H1 (cell line): ENCODE results near the gene DPY19L1. TPM values are rescaled to one million over a fixed set of nuclear protein-coding genes. Genes with fewer than 3 reads are reported as not detected.

Experiments
- CTCF ChIA-PET: fragments of 300-600 bp; sonication (Branson Sonifier 250); formaldehyde crosslinking; loops from one replicate; lab custom pipeline; 2021; ENCODE audit not compliant: partially characterized antibody; lab: Charles Lee
- POLR2A ChIA-PET: fragments of 300-600 bp; sonication (Branson Sonifier 250); formaldehyde crosslinking; loops from one replicate; lab custom pipeline; 2021; ENCODE audit warnings: inconsistent platforms; ENCODE audit not compliant: partially characterized antibody; lab: Charles Lee
- DNase-seq, 2 experiments: peaks; one replicate each; pipeline versions ENCODE4 v3.0.0 to v3.0.0-alpha.2; 2010 to 2022; ENCODE audit warnings: low spot score in 2 of 2, low read depth in 1 of 2, mixed read lengths in 1 of 2
- FAIRE-seq: peaks from 2 replicates; lab custom pipeline; 2011; peaks lifted over from hg19 to GRCh38; lab: Jason Lieb, UNC
- H2AFZ ChIP-seq: 2 replicates; pipeline ENCODE4 v1.8.1; 2012; ENCODE audit warnings: low read length, inconsistent platforms
- H2AK5ac ChIP-seq: 2 replicates; pipeline ENCODE4 v1.6.1; 2013; ENCODE audit warnings: low read depth, low read length
- H2BK120ac ChIP-seq: replicated peaks from 2 replicates; pipeline ENCODE3; 2013; ENCODE audit warnings: low read depth, low read length, inconsistent platforms
- H2BK12ac ChIP-seq: 2 replicates; pipeline ENCODE4 v1.6.1; 2013; ENCODE audit warnings: low read depth, low read length
- H2BK15ac ChIP-seq: 2 replicates; pipeline ENCODE4 v1.6.1; 2013; ENCODE audit warnings: low read length
- H2BK20ac ChIP-seq: 2 replicates; pipeline ENCODE4 v1.6.1; 2013; ENCODE audit warnings: low read length
- H2BK5ac ChIP-seq: 2 replicates; pipeline ENCODE4 v1.6.1; 2013; ENCODE audit warnings: low read depth, low read length
- H3K14ac ChIP-seq: 2 replicates; pipeline ENCODE4 v1.6.1; 2013; ENCODE audit warnings: inconsistent platforms; ENCODE audit not compliant: insufficient read length
- H3K18ac ChIP-seq: 2 replicates; pipeline ENCODE4 v1.6.1; 2013; ENCODE audit warnings: low read length; ENCODE audit errors: extremely low read depth
- H3K23ac ChIP-seq: 2 replicates; pipeline ENCODE4 v1.6.1; 2013; ENCODE audit warnings: inconsistent platforms; ENCODE audit not compliant: insufficient read length
- H3K23me2 ChIP-seq: 2 replicates; pipeline ENCODE4 v1.6.1; 2013; ENCODE audit warnings: low read depth, low read length
- H3K27ac ChIP-seq: 2 replicates; pipeline ENCODE4 v1.6.1; 2011; ENCODE audit warnings: low read depth, low read length, inconsistent platforms
- H3K27me3 ChIP-seq, 4 experiments: replicated peaks in 1 of 4; 1 replicate in 1 of 4; 2 replicates in 3 of 4; pipeline versions ENCODE4 v1.6.1 to v1.8.1; 2011 to 2013; ENCODE audit warnings: low read length in 3 of 4, mild to moderate bottlenecking in 3 of 4, inconsistent platforms in 2 of 4, mixed read lengths in 2 of 4, moderate library complexity in 1 of 4; ENCODE audit not compliant: control insufficient read depth in 3 of 4, insufficient read depth in 3 of 4; ENCODE audit errors: extremely low read depth in 1 of 4
- H3K36me3 ChIP-seq, 4 experiments: 2 replicates each; pipeline versions ENCODE4 v1.6.1 to v1.8.1; 2011 to 2013; ENCODE audit warnings: mild to moderate bottlenecking in 4 of 4, low read length in 3 of 4, moderate library complexity in 2 of 4, control low read depth in 1 of 4, inconsistent platforms in 1 of 4; ENCODE audit not compliant: insufficient read depth in 4 of 4, control insufficient read depth in 2 of 4
- H3K4ac ChIP-seq: replicated peaks from 2 replicates; pipeline ENCODE3; 2013; ENCODE audit warnings: low read length, low read depth, mixed read lengths, inconsistent platforms; ENCODE audit not compliant: insufficient read length
- H3K4me1 ChIP-seq, 4 experiments: replicated peaks in 1 of 4; 1 replicate in 1 of 4; 2 replicates in 3 of 4; pipeline versions ENCODE4 v1.6.1 to v1.8.1; 2011 to 2013; ENCODE audit warnings: low read length in 3 of 4, inconsistent platforms in 2 of 4, mixed read lengths in 1 of 4; ENCODE audit not compliant: insufficient read depth in 4 of 4, control insufficient read depth in 3 of 4
- H3K4me2 ChIP-seq, 2 experiments: 2 replicates each; pipeline versions ENCODE4 v1.6.1 to v1.8.1; 2011 to 2013; ENCODE audit warnings: low read depth in 2 of 2, low read length in 2 of 2, control low read depth in 1 of 2, inconsistent platforms in 1 of 2, mild to moderate bottlenecking in 1 of 2; ENCODE audit not compliant: insufficient read depth in 1 of 2
- H3K4me3 ChIP-seq, 4 experiments: fragments of 200-600, 300-600 bp in 1 of 4; sonication (generic), shearing (Covaris generic), sonication (Bioruptor Twin) in 1 of 4; 2 replicates each; pipeline versions ENCODE4 v1.5.1 to v1.8.1; 2011 to 2016; ENCODE audit warnings: low read length in 4 of 4, low read depth in 3 of 4, control low read depth in 2 of 4, inconsistent platforms in 2 of 4, mild to moderate bottlenecking in 2 of 4, mixed read lengths in 1 of 4, moderate library complexity in 1 of 4; ENCODE audit not compliant: insufficient read depth in 2 of 4; ENCODE audit errors: extremely low read depth in 1 of 4
- H3K56ac ChIP-seq: replicated peaks from 2 replicates; pipeline ENCODE3; 2013; ENCODE audit warnings: low read depth, mild to moderate bottlenecking, mixed read lengths, low read length, inconsistent platforms; ENCODE audit not compliant: insufficient read length
- H3K79me1 ChIP-seq: 2 replicates; pipeline ENCODE4 v1.6.1; 2013; ENCODE audit warnings: low read depth, low read length, control low read depth
- H3K79me2 ChIP-seq, 2 experiments: 2 replicates each; pipeline versions ENCODE4 v1.6.1 to v1.8.1; 2012 to 2013; ENCODE audit warnings: low read length in 2 of 2, mild to moderate bottlenecking in 2 of 2, inconsistent platforms in 1 of 2; ENCODE audit not compliant: insufficient read depth in 2 of 2, control insufficient read depth in 1 of 2
- H3K9ac ChIP-seq, 4 experiments: replicated peaks in 1 of 4; 1 replicate in 1 of 4; 2 replicates in 3 of 4; pipeline versions ENCODE4 v1.6.1 to v1.8.1; 2011 to 2013; ENCODE audit warnings: low read depth in 3 of 4, low read length in 3 of 4, control low read depth in 2 of 4, mild to moderate bottlenecking in 2 of 4, moderate library complexity in 2 of 4, inconsistent platforms in 1 of 4; ENCODE audit errors: extremely low read depth in 1 of 4
- H3K9me3 ChIP-seq, 2 experiments: 2 replicates each; pipeline versions ENCODE4 v1.6.1 to v1.8.1; 2012 to 2013; ENCODE audit warnings: mild to moderate bottlenecking in 2 of 2, moderate library complexity in 2 of 2, control low read depth in 1 of 2, inconsistent platforms in 1 of 2, low read depth in 1 of 2, low read length in 1 of 2, mixed read lengths in 1 of 2; ENCODE audit not compliant: insufficient read depth in 2 of 2
- H4K20me1 ChIP-seq, 2 experiments: replicated peaks in 1 of 2; 2 replicates each; pipeline versions ENCODE3 to v1.8.1; 2011 to 2013; ENCODE audit warnings: inconsistent platforms in 2 of 2, low read length in 2 of 2, mild to moderate bottlenecking in 1 of 2; ENCODE audit not compliant: insufficient read depth in 2 of 2, control insufficient read depth in 1 of 2
- H4K5ac ChIP-seq: 2 replicates; pipeline ENCODE4 v1.6.1; 2013; ENCODE audit warnings: low read length, low read depth, mixed read lengths, inconsistent platforms; ENCODE audit not compliant: insufficient read length
- H4K8ac ChIP-seq: 2 replicates; pipeline ENCODE4 v1.8.0; 2013; ENCODE audit warnings: mild to moderate bottlenecking, moderate library complexity, low read length, inconsistent platforms; ENCODE audit not compliant: insufficient read depth; ENCODE audit errors: extremely low read depth
- H4K91ac ChIP-seq: replicated peaks from 2 replicates; pipeline ENCODE3; 2013; ENCODE audit warnings: low read length, mixed read lengths, inconsistent platforms; ENCODE audit not compliant: insufficient read length
- CREB1 ChIP-seq: IDR thresholded peaks from 2 replicates; pipeline ENCODE4 v1.6.1; 2012; ENCODE audit warnings: inconsistent platforms
- CTBP2 ChIP-seq: IDR thresholded peaks from 2 replicates; pipeline ENCODE4 v1.7.0; 2011; ENCODE audit warnings: borderline replicate concordance, mild to moderate bottlenecking, moderate library complexity, mixed read lengths, low read length; ENCODE audit not compliant: insufficient read depth, insufficient read length
- HDAC6 ChIP-seq: IDR thresholded peaks from one replicate; pipeline ENCODE4 v1.7.1; 2012; ENCODE audit warnings: low read depth, mild to moderate bottlenecking, inconsistent platforms, low read length, moderate library complexity
- SRF ChIP-seq: IDR thresholded peaks from 2 replicates; pipeline ENCODE4 v1.6.1; 2011; ENCODE audit warnings: mild to moderate bottlenecking, low read depth, low read length, moderate library complexity
- WGBS, 2 experiments: shearing (Covaris generic) in 1 of 2; methylation state at CpG; one replicate each; pipeline versions ENCODE4 v1.1.6 to v1.1.7; 2013 to 2015; ENCODE audit warnings: low lambda C conversion rate in 2 of 2, mixed read lengths in 2 of 2, inconsistent platforms in 1 of 2, low coverage in 1 of 2, missing lambda C conversion rate in 1 of 2; ENCODE audit not compliant: insufficient replicate concordance in 2 of 2, insufficient coverage in 1 of 2, insufficient read length in 1 of 2; ENCODE audit errors: extremely low coverage in 1 of 2, missing lambda C conversion rate in 1 of 2; 5-methylcytosine and 5-hydroxymethylcytosine counted together
- polyA plus RNA-seq, 7 experiments: library from polyadenylated mRNA; depleted of rRNA in 3 of 7; stranded (reverse) in 5 of 7; unstranded in 2 of 7; fragments of >200 nt in 5 of 7; fragments of 200-250 nt in 2 of 7; gene quantifications; 1 replicate in 5 of 7; 2 replicates in 1 of 7; 4 replicates in 1 of 7; pipeline versions ENCODE4 v1.2.1 to v1.2.3, GENCODE V29; 2011 to 2013; ENCODE audit warnings: missing spikeins in 2 of 7, mixed read lengths in 2 of 7
- total RNA-seq: library from RNA; stranded (reverse); fragmentation: NEBNext Ultra II Directional; extraction: Animal tissue kit (Norgen Biotek cat#: 25700); gene quantifications from 2 replicates; pipeline ENCODE4 v1.2.1, GENCODE V29; 2021
- TF ChIP-seq, protein P1 (sequence below): IDR thresholded peaks from 2 replicates; pipeline ENCODE4 v1.6.1; 2011; ENCODE audit warnings: low read length, improper control_type of control experiment

DPY19L1 gene
- total and polyA plus RNA-seq, 2 of the 8 experiments (the other 6 are each of a cell fraction or from before 2014, with no cell fraction given), result 14.1 to 23.3 TPM

GRCh38 chr7:35030848-35031247, 6.4 kb downstream of the DPY19L1 start:
- H4K20me1 ChIP-seq, result peaks cover 2% of the 10 kb centered on the region in 2 experiments
- H3K36me3 ChIP-seq, result no peaks in the 10 kb centered on the region
- H3K9me3 ChIP-seq, result no peaks in the 10 kb centered on the region
- no peak overlapping the region for H2BK12ac ChIP-seq
- H3K9ac ChIP-seq, result no peak overlapping the region
- H3K4ac ChIP-seq, result no peak overlapping the region
- H3K79me1 ChIP-seq, result peaks cover 2% of the 10 kb centered on the region; the same call in 1 of the 2 replicates
- TF ChIP-seq SRF (no peak), CTBP2 (no peak), CREB1 (no peak), HDAC6 (no peak)
- TF ChIP-seq, protein P1, sequence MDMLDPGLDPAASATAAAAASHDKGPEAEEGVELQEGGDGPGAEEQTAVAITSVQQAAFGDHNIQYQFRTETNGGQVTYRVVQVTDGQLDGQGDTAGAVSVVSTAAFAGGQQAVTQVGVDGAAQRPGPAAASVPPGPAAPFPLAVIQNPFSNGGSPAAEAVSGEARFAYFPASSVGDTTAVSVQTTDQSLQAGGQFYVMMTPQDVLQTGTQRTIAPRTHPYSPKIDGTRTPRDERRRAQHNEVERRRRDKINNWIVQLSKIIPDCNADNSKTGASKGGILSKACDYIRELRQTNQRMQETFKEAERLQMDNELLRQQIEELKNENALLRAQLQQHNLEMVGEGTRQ, result no peak
- TF ChIP-seq, all 59 proteins: peak for 0
- Histone ChIP-seq H3K14ac (no peak overlapping the region), H3K4me2 (no peak overlapping the region), H3K27me3 (no peaks in the 10 kb centered on the region), H2AK5ac (no peak overlapping the region), H3K4me3 (no peak overlapping the region), H3K18ac (no peak overlapping the region), H3K23me2 (no peaks in the 10 kb centered on the region), H3K79me2 (peaks cover 7 to 87% of the 10 kb centered on the region in 2 experiments), H3K27ac (no peak overlapping the region), H2AFZ (no peak overlapping the region), H2BK15ac (no peak overlapping the region), H2BK5ac (no peak overlapping the region), H2BK120ac (no peak overlapping the region), H3K56ac (no peak overlapping the region), H4K8ac (no peak overlapping the region), H3K23ac (no peak overlapping the region), H2BK20ac (no peak overlapping the region), H3K4me1 (peaks cover 0 to 9% (median 7%) of the 10 kb centered on the region in 4 experiments; a peak in 4 of 7 replicates), H4K91ac (no peak overlapping the region), H4K5ac (no peak overlapping the region)
- DNase-seq (no peak), FAIRE-seq (no peak)
- POLR2A ChIA-PET, result no interaction called here
- CTCF ChIA-PET, result no interaction called here
- WGBS, 2 experiments, result 95% methylated on average over 2 of the region's 2 CpGs; no CpG with 5 or more reads in 1 of the 2 experiments
